Fibroblast of villous mesenchyme (primary cell): ENCODE results near the gene HSD17B4. TPM values are rescaled to one million over a fixed set of nuclear protein-coding genes. Genes with fewer than 3 reads are reported as not detected.

ENCODE experiments used
- DNase-seq: peaks from one replicate; pipeline ENCODE4 v3.0.0-alpha.2; 2010; ENCODE audit warnings: low read depth
- H3K4me3 ChIP-seq: 2 replicates; pipeline ENCODE4 v1.5.1; 2011; ENCODE audit warnings: low read depth, mild to moderate bottlenecking, low read length
- total RNA-seq: library from RNA; depleted of rRNA; stranded (reverse); fragments of >200 nt; gene quantifications from 2 replicates; pipeline ENCODE4 v1.2.3, GENCODE V29; 2012
- TF ChIP-seq, protein P1 (sequence below): IDR thresholded peaks from 2 replicates; pipeline ENCODE4 v1.5.1; 2012; ENCODE audit warnings: low read depth, mild to moderate bottlenecking, low read length; ENCODE audit not compliant: insufficient read depth

HSD17B4 gene
- total RNA-seq, 1 donor: 183 TPM

GRCh38 chr5:119454171-119454570, 1.9 kb downstream of the HSD17B4 start:
- DNase-seq: no peak
- no peak overlapping the region for H3K4me3 ChIP-seq
- TF ChIP-seq, protein P1, sequence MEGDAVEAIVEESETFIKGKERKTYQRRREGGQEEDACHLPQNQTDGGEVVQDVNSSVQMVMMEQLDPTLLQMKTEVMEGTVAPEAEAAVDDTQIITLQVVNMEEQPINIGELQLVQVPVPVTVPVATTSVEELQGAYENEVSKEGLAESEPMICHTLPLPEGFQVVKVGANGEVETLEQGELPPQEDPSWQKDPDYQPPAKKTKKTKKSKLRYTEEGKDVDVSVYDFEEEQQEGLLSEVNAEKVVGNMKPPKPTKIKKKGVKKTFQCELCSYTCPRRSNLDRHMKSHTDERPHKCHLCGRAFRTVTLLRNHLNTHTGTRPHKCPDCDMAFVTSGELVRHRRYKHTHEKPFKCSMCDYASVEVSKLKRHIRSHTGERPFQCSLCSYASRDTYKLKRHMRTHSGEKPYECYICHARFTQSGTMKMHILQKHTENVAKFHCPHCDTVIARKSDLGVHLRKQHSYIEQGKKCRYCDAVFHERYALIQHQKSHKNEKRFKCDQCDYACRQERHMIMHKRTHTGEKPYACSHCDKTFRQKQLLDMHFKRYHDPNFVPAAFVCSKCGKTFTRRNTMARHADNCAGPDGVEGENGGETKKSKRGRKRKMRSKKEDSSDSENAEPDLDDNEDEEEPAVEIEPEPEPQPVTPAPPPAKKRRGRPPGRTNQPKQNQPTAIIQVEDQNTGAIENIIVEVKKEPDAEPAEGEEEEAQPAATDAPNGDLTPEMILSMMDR: no peak

DNA sequence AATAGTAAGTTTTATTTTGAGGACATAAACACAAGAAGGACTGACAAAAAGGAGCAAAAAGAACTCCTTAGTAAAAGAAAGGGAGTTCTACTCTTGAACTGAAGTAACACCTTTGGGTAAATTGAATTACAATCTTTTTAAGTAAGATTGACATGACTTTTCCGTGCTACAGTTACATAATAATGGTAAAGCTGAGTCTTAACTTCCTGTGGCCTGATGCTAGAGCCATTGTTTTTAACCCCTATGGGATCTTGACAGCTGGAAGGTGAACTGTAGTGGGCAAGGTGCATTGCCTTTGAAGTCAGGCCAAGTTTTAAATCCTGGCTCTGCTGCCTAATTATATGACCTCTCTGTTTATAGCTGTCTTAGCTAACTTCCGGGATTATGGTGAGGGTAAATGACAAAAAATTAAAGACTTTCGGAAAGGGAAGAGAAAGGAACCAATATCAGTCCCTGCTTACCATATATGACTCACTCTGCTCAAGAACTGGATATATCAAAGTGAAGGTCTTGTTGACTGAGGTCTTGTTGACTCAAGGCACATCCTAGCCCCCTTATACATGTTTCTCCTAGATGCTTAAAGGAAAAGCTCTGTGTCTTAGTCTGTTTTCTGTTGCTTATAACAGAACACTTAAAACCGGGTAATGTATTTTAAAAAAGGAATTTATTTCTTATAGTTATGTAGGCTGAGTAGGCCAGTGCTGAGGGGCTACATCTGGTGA, 6.8 kb downstream of the HSD17B4 start:
- TF ChIP-seq, protein P1: no peak
- DNase-seq: no peak

DNA sequence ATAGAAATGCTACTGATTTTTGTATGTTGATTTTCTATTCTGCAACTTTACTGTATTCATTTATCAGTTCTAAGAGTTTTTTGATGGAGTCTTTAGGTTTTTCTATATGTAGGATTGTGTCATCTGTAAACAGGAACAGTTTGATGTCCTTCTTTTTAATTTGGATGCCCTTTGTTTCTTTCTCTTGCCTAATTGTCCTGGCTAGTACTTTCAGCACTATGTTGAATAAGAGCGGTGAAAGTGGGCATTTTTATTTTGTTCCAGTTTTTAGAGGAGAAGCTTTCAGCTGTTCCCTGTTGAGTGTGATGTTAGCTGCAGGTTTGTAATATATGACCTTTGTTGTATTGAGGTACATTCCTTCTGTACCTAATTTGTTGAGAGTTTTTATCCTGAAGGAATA, 13.3 kb downstream of the HSD17B4 start:
- DNase-seq: no peak
- no peak overlapping the region for H3K4me3 ChIP-seq
- TF ChIP-seq, protein P1: no peak

More for the DNA sequence above, 6.8 kb downstream of the HSD17B4 start:
- H3K4me3 ChIP-seq: no peak overlapping the region

DNA sequence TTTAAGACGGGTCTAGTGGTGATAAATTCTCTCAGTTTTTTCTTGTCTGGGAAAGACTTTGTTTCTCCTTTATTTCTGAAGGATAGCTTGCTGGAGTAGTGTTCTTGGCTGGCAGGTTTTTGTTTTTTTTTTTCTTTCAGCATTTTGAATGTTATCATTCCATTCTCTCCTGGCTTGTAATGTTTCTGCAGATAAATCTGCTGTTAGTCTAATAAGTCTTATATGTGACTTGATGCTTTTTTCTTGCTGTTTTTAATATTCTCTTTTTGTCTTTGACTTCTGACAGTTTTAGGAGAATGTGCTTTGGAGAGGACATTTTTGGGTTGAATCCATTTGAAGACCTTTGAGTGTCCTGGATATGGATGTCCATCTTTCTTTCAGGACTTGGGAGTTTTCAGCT, 16.0 kb downstream of the HSD17B4 start:
- TF ChIP-seq, protein P1: no peak
- H3K4me3 ChIP-seq: no peak overlapping the region
- no peak for DNase-seq

DNA sequence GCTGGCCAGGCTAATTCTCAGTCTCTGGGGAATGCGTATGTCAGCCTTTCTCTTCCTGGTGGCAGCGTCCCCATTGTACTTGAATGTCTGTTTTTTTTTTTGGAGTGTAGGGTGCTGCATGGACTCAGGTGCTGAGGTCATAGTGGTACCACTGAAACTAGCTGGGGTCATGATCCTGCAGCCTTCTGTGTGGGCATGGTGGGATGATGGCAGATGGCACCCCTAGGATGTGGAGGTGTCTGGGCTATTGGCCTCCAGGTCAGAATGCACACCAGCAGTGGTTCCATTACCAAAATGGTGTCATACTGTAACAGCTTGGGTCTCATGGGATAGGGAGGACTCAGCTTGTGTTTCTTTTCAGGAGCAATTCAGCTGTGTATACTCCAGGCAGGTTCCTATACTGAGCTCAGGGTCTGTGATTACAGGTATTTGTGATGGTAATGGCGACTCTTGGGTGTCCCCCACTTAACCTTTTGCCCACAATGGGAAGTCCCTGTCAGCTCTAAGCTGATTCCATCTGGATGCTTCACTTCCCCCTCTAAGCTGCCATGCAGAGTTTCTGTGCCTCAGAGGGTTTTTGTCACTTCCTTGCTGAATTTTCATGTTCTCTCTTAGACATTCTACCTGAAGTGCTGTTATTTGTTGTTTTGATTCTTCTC, 17.9 kb downstream of the HSD17B4 start:
- H3K4me3 ChIP-seq: no peak overlapping the region
- no peak for DNase-seq
- TF ChIP-seq, protein P1: no peak

DNA sequence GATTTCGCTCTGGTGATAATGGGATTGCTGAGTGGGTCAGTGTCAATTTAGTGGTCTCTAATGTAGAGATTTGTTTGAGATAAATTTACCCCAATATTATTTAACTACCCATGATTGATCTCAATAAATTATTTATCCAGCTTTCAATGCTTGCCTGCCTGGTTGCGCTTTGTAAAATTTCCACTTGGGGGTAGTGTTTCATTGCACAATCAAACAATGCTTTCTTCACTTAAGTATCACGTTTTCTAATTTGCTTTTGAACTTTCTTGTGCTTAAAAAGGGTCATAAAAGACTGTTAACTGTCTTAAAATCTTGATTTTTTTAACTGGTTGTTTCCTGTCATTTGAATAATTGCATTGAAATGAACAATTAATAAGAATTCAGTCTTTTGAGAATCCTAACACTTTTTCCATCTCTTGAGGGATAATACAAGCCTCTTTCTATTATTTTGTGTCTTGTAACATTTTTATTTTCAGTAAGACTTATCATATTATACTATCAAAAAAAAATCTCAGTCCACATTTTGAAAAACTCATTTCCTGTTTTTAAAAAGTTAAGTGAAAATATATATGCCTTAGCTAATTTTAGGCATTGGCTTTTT, 18.7 kb downstream of the HSD17B4 start:
- H3K4me3 ChIP-seq: no peak overlapping the region
- TF ChIP-seq, protein P1: peak; percentile 66
- DNase-seq: peak; percentile 49
